ENCODE results near the gene GMPPA. TPM values are rescaled to one million over a fixed set of nuclear protein-coding genes. Genes with fewer than 3 reads are reported as not detected.

The GMPPA gene
- total RNA-seq, 1 donor from 2014 or later = 49.2 TPM

Other genes with a start within 250 kb of the GMPPA start
- gene TUBA4B, start 245.6 kb upstream of the GMPPA start, total RNA-seq = not detected
- 40.6 TPM for gene TUBA4A, start 245.0 kb upstream of the GMPPA start, total RNA-seq
- 161 TPM for gene DNAJB2, start 219.5 kb upstream of the GMPPA start, total RNA-seq
- 0.60 TPM for gene PTPRN, start 189.5 kb upstream of the GMPPA start, total RNA-seq
- not detected for gene RESP18, start 166.1 kb upstream of the GMPPA start, total RNA-seq
- gene DNPEP, start 111.0 kb upstream of the GMPPA start, total RNA-seq = 58.5 TPM
- gene DES, start 80.5 kb upstream of the GMPPA start, total RNA-seq = 3,602 TPM
- 80.5 TPM for gene SPEG, start 64.0 kb upstream of the GMPPA start, total RNA-seq
- not detected for gene ASIC4, start 15.6 kb downstream of the GMPPA start, total RNA-seq
- gene CHPF, start 44.9 kb downstream of the GMPPA start, total RNA-seq = 103 TPM
- gene TMEM198, start 45.1 kb downstream of the GMPPA start, total RNA-seq = 4.4 TPM
- 57.8 TPM for gene OBSL1, start 72.6 kb downstream of the GMPPA start, total RNA-seq
- 0.37 TPM for gene INHA, start 73.4 kb downstream of the GMPPA start, total RNA-seq
- gene STK11IP, start 99.0 kb downstream of the GMPPA start, total RNA-seq = 44.4 TPM
- 7.3 TPM for gene SLC4A3, start 128.7 kb downstream of the GMPPA start, total RNA-seq

Measured in mucosa of gallbladder (tissue), 1 donor.